ENCODE results near the gene PIR.

The PIR gene

GRCh38 chrX:15425024-15425423 is 68.1 kb downstream of the PIR start:
- DNase-seq (ENCODE audit: insufficient read length, low spot score) (no peak), FAIRE-seq (no peak)

DNA sequence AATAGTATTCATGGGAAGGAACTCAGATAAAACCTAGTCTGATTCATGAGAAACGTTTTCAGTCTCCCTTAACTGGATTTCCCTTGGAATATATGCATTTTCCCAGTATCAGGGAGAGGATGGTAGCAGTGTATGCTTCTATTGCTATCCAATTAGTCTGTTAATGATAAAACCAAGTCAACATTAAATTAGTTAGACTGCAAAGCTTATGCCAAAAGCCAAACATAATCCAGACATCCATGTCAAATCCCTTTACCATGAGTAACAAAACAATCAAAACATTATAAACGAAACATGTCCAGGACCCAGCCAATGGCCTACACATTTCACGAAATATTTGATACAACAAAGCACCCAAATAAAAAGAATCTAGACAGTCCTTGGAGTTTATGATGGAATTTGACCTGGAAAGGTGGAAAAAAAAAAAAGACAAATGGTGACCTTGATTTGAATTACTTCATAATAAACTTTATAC is 74.4 kb downstream of the PIR start:
- DNase-seq (ENCODE audit: insufficient read length, low spot score) (no peak), FAIRE-seq (no peak)

GRCh38 chrX:15418041-15418706 is 75.0 kb downstream of the PIR start:
- FAIRE-seq (no peak), DNase-seq (ENCODE audit: insufficient read length, low spot score) (no peak)

DNA sequence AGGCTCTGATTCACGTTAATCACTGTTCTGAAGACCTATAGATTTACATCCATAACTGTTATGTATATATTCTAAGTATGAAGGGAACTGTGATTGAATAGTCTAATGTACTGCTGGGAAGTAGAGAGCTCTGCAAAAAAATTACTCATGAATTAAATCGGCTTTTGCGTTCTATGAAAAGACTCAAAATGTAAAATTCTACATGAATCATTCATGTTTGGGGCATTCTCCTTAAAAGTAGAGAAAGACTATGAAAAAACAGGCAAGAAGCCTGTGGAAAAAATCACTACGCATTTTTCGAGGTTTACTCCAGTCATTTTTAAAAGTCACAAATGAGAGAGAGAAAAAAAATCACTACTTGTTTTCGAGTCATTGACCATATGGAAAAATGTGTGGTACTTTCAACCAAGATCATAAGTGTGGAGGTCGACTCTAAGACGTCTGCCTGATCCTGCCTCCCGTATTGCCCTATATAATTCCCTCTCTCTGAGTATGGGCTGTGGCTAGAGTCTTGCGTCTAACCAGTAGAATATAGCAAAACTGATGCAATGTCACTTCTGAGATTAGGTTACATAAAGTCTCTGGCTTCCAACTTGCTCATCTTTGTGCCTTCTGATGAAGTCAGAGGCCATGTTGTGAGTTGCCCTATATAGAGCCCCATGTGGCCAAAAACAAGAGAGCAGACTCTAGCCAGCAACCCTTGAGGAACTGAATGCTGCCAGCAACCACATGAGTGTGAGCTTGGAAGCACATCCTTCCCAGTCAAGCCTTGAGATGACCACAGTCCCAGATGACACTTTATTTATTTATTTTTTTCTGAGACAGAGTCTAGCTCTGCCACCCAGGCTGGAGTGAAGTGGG is 76.8 kb downstream of the PIR start:
- DNase-seq (ENCODE audit: insufficient read length, low spot score) (no peak), FAIRE-seq (no peak)

DNA sequence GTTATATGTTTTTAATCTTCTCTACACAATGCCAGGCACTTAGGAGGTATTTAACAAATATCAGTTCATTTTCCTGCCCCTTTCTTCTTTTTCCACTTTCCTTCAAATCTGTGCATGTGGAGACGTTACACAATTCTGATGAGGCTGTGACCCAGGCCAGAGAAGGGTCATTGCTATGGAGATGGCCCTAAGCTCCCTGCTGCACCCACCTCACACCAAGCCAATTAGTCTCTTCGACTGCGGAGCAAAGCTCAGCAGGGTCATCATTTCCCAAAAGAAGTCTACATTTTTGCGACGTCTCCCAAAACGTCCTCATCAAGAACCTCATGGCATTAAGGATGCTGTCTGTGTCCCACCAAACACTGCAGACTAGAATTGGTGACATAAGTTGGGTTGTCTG is 80.0 kb downstream of the PIR start:
- no peak for FAIRE-seq
- DNase-seq (ENCODE audit: insufficient read length, low spot score), result no peak

- DNase-seq (ENCODE audit: insufficient read length, low spot score) (no peak), FAIRE-seq (no peak)
These were observed 82.2 kb downstream of the PIR start for GRCh38 chrX:15410947-15411346.

- DNase-seq (ENCODE audit: insufficient read length, low spot score) (no peak), FAIRE-seq (no peak)
These were observed 82.7 kb downstream of the PIR start for GRCh38 chrX:15410430-15410829.

DNA sequence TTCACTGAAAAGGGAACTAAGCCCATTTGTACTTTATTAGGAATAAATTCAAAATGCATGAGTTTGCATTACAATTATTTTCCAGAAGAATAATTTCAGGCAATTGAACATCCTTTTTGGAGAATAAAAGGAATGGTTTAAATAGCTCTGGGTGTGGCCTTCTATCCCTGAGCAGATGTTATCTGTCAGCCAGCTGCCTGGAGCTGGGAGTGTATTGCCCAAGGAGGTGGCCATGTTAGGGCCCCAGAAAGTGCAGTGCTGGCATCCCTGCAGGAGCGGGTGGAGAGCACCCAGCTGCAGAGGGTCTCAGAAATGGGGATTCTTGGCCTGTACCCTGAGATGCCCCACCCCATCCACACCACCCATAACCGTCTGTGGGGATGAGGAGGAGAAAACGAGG is 87.3 kb downstream of the PIR start:
- FAIRE-seq (no peak), DNase-seq (ENCODE audit: insufficient read length, low spot score) (no peak)

DNA sequence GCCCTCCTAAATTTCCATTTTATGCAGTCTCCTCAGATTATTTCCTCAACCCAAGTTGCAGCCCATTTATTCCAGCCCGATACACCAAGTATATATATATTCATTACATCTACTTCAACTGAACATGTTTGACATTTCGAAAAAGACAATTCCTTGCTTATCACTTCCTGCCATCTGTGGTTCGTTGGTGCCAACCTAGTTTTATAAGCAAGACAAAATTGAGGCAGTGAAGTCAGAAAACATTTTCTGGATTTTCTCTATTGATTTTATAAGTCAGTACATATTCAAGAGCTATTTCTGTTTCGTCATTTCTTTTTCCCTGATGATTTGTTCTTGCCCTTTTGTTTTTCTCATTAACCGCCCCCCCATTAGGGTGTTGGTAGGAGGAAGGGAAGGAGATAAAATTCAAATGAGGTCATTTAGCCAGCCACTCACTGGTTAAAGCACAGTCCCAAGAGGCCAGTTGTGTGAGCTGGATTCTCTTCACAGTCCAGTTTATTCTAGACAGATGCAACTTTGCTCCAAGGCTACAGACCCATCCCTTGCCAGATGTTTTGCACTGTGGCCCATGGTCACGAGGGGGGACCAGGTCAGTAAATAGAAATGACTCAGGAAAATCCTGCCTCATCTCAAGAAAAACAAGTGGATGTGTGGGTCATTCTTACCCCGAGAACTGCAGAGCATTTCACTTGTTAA is 88.6 kb downstream of the PIR start:
- DNase-seq (ENCODE audit: insufficient read length, low spot score), result no peak
- no peak for FAIRE-seq

DNA sequence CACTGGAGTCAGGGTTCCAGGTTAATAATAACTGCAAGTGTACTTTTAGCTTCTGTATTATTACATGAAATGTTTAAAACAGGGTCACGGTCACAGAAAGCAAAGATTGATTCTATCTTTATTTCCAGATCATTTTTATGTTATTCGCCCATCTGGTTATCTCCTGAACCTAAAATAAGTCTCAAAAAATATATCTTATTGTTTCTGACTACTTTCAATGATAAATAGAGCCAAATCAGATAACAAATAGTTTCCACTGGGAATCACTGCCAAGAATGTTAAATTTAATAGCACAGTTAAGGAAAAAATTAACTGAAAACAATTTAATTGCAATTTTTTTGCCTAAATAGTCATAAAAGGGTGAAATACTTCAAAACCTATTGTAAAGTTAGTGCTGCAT is 91.8 kb downstream of the PIR start:
- FAIRE-seq, result no peak
- DNase-seq (ENCODE audit: insufficient read length, low spot score), result no peak

GRCh38 chrX:15399962-15400391 is 93.2 kb downstream of the PIR start:
- FAIRE-seq (no peak), DNase-seq (ENCODE audit: insufficient read length, low spot score) (no peak)

GRCh38 chrX:15398874-15399273 is 94.3 kb downstream of the PIR start:
- DNase-seq (ENCODE audit: insufficient read length, low spot score), result no peak
- FAIRE-seq, result no peak

DNA sequence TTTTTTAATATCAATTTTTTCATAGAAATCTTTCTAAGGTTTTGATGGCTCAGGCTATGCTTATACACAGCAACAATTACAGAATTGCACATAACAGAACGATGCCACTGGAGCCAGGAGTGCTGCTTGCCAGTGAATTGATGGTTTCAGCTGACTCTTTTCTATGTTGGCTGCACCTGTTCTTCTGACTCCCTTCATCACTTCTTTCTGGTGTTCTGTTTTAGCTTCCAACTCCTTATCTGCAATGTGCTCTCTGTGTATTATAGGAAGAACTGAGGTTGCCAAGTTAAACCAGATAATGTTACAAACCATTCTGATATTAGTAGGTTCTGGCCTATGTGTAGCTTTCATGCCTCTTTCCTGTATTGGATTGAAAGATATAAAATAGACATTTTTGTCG is 97.3 kb downstream of the PIR start:
- no peak for DNase-seq (ENCODE audit: insufficient read length, low spot score)
- no peak for FAIRE-seq

- FAIRE-seq (no peak), DNase-seq (ENCODE audit: insufficient read length, low spot score) (no peak)
These were observed 101.3 kb downstream of the PIR start for GRCh38 chrX:15391850-15392249.

DNA sequence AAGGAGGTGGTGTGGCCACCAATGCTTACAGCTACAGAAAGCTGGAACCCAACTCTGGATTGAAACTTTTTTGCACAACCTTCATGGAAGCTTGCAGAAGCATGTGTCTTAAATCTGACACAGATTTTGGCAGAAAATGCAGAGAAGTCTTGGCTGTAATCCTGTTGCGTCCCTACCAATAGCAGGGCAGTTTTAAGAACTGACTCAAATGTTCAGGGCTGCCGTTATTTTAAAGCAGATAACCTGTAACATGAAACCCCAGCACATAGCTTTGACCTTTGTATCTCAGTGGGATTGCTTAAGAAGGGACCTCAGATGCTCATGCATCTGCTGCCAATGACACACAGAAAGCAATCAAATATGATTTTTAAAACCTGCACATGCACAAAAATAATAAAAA is 108.8 kb downstream of the PIR start, which contains the start of gene VEGFD:
Gene VEGFD, minus strand, starts transcription at position 110 of the 400 bp plus-strand sequence. CDS start 467 bp downstream, outside the sequence.
- no peak for DNase-seq (ENCODE audit: insufficient read length, low spot score)
- FAIRE-seq, result no peak

- FAIRE-seq (no peak), DNase-seq (ENCODE audit: insufficient read length, low spot score) (no peak)
These were observed 110.3 kb downstream of the PIR start for GRCh38 chrX:15382813-15383212.

DNA sequence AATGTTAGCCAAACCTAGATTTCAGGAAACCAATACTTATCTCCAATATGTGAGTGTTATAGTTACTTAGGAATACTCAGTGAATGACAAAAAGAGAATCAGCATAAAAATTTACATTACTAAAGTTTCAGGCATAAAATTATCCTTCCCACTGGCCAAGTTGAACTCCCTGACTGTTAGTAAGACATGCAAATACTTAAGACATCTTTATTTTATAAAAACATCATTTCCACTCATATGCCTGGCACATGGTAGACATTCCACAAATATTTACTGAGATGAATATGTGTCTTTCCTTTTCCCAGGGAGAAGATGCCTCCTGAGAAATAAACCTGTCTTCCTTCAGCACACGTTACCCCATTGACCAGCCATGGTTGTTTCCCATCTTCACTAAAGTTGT is 116.2 kb downstream of the PIR start:
- no peak for FAIRE-seq
- no peak for DNase-seq (ENCODE audit: insufficient read length, low spot score)

DNA sequence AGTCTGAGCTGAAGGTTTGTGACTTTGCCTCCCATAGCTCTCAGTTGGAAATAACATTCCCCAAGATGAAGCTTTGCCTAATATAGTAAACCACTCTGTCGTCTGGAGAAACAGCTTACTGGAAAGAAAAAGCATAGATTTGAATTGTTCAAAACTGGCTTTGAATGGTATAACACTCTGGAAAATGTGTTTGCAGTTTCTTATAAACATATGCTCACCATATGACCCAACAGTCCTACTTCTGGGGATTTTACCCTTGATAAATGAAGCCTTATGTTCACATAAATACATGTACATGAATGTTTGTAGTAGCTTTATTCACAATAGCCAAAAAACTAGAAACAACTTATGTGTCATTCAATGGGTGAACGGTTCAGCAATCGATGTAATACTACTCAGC is 119.2 kb downstream of the PIR start:
- DNase-seq (ENCODE audit: insufficient read length, low spot score) (no peak), FAIRE-seq (no peak)

DNA sequence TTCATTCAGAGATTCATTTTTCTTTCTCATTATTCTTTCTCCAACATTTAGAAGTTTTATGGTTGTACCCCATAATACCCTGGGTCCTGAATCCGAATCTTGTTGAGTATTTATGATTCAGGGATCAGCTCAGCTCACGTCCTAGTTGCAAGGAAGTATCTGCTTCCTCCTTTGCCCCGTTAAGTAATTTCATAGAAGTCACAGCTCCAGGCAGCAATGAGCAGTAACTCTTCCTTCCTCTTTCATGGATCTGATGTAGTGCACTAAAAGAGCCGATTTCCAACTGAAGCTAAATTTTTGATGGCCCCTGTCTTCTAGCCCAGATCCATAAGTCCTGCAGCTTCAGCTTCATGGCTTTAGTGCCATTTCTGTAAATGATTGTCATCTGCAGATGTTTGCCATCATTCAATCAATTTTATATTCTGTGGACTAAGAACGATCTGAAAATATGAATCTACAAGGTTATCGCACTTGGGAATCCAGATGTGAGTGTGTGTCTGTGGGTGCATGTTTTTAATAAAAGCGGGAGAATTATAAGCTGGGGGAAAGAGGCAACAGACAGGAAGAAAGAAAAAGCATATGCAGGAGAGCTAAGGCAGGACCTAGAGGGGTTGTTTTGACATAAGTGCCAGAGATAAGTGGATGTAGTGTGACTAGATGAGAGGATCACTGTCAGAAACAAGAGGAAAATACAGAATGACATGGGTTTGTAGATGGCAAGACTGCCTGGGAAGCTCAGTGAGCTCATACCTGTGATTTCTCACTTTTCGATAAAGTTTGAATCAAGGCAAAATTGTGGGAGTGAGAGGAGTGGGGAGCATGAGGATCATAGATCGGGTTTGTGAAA is 126.4 kb downstream of the PIR start:
- DNase-seq (ENCODE audit: insufficient read length, low spot score) (no peak), FAIRE-seq (no peak)

GRCh38 chrX:15359701-15360100 is 133.4 kb downstream of the PIR start:
- DNase-seq (ENCODE audit: insufficient read length, low spot score), result no peak

More at GRCh38 chrX:15359701-15360100, 133.4 kb downstream of the PIR start:
- FAIRE-seq, result no peak

Measured in HTR-8/SVneo (cell line).